Measurements from ENCODE around the gene SLC48A1. TPM values are rescaled to one million over a fixed set of nuclear protein-coding genes. Genes with fewer than 3 reads are reported as not detected.
A peak's percentile ranks its signal among the peaks of the same experiment; 100 is the strongest.

Gene SLC48A1
- total RNA-seq, 4 donors from 2014 or later, result 14.9 to 21.5 (median 15.9) TPM

- no peak for TF ChIP-seq CTCF (IDR thresholded peaks at IDR 0.05)
- no peak for TF ChIP-seq POLR2A (IDR thresholded peaks at IDR 0.05)
- Histone ChIP-seq H3K27ac (peak overlapping the region; percentile 93 to 98 (median 98)), H3K4me1 (peaks cover 0 to 72% (median 33%) of the 10 kb centered on the region in 4 donors), H3K9me3 (no peaks in the 10 kb centered on the region), H3K4me3 (peak overlapping the region; percentile 80 to 89 (median 85)), H3K36me3 (no peaks in the 10 kb centered on the region), H3K27me3 (no peaks in the 10 kb centered on the region)
- peak in 2 of 3 donors; percentile 55 to 75 for DNase-seq
These were observed 45.6 kb downstream of the SLC48A1 start for GRCh38 chr12:47818467-47819137.

GRCh38 chr12:47819138-47819895 lies 46.3 kb downstream of the SLC48A1 start:
- TF ChIP-seq CTCF (IDR thresholded peaks at IDR 0.05) (peak in 4 of 6 experiments; percentile 17 to 21 (median 19)), POLR2A (IDR thresholded peaks at IDR 0.05) (peak in 1 of 2 donors; percentile 23)
- Histone ChIP-seq H3K27ac (peak overlapping the region; percentile 93 to 98 (median 98)), H3K9me3 (no peaks in the 10 kb centered on the region), H3K27me3 (no peaks in the 10 kb centered on the region), H3K36me3 (no peaks in the 10 kb centered on the region), H3K4me1 (peaks cover 0 to 65% (median 25%) of the 10 kb centered on the region in 4 donors), H3K4me3 (peak overlapping the region; percentile 80 to 89 (median 85))
- peak; percentile 62 to 83 (median 74) for DNase-seq

GRCh38 chr12:47819896-47820630 lies 47.0 kb downstream of the SLC48A1 start, which contains the start of gene HDAC7:
Gene HDAC7 (minus strand): TSS chr12:47819903. CDS start chr12:47819785, 118 bp downstream.
- TF ChIP-seq CTCF (IDR thresholded peaks at IDR 0.05) (peak in 2 of 6 experiments; percentile 10 to 13), POLR2A (IDR thresholded peaks at IDR 0.05) (peak; percentile 30 to 64)
- peak within 1 kb of the TSS; percentile 93 to 98 (median 98) for H3K27ac ChIP-seq
- H3K9me3 ChIP-seq, result no peaks in the 10 kb centered on the region
- no peaks in the 10 kb centered on the region for H3K36me3 ChIP-seq
- H3K27me3 ChIP-seq, result no peaks in the 10 kb centered on the region
- peak; percentile 82 to 92 (median 86) for DNase-seq
- peak within 1 kb of the TSS; percentile 80 to 89 (median 85) for H3K4me3 ChIP-seq
- H3K4me1 ChIP-seq, result peaks cover 0 to 59% (median 19%) of the 10 kb centered on the region in 4 donors

GRCh38 chr12:47820631-47821345 lies 47.8 kb downstream of the SLC48A1 start:
- TF ChIP-seq CTCF (IDR thresholded peaks at IDR 0.05) (no peak), POLR2A (IDR thresholded peaks at IDR 0.05) (peak in 1 of 2 donors; percentile 32)
- Histone ChIP-seq H3K4me3 (peak overlapping the region; percentile 80 to 89 (median 85)), H3K36me3 (no peaks in the 10 kb centered on the region), H3K4me1 (peaks cover 0 to 53% (median 18%) of the 10 kb centered on the region in 4 donors), H3K9me3 (no peaks in the 10 kb centered on the region), H3K27ac (peak overlapping the region; percentile 93 to 98 (median 98)), H3K27me3 (no peaks in the 10 kb centered on the region)
- DNase-seq, result peak in 2 of 3 donors; percentile 54 to 82

- no peak for DNase-seq
- Histone ChIP-seq H3K4me3 (no peak overlapping the region), H3K27ac (peak overlapping the region; percentile 93 to 98 (median 98)), H3K36me3 (no peaks in the 10 kb centered on the region), H3K4me1 (peaks cover 0 to 53% (median 17%) of the 10 kb centered on the region in 4 donors), H3K9me3 (no peaks in the 10 kb centered on the region), H3K27me3 (no peaks in the 10 kb centered on the region)
- TF ChIP-seq CTCF (IDR thresholded peaks at IDR 0.05) (no peak), POLR2A (IDR thresholded peaks at IDR 0.05) (no peak)
These were observed 48.3 kb downstream of the SLC48A1 start for GRCh38 chr12:47821346-47821706.
